Hepatocyte (in vitro differentiated cells): ENCODE measurements around the gene FMN1.

ENCODE experiments used
- EZH2 ChIP-seq: fragments of 200-600 bp; sonication (generic); IDR thresholded peaks from 2 replicates; pipeline ENCODE4 v1.6.1; 2016; ENCODE audit warnings: antibody characterized with exemption, mild to moderate bottlenecking, borderline replicate concordance
- TF ChIP-seq, protein P1 (sequence below): fragments of 200-600 bp; sonication (generic); IDR thresholded peaks from 2 replicates; pipeline ENCODE4 v1.5.1; 2016; ENCODE audit warnings: antibody characterized with exemption, mild to moderate bottlenecking; ENCODE audit not compliant: poor library complexity

DNA sequence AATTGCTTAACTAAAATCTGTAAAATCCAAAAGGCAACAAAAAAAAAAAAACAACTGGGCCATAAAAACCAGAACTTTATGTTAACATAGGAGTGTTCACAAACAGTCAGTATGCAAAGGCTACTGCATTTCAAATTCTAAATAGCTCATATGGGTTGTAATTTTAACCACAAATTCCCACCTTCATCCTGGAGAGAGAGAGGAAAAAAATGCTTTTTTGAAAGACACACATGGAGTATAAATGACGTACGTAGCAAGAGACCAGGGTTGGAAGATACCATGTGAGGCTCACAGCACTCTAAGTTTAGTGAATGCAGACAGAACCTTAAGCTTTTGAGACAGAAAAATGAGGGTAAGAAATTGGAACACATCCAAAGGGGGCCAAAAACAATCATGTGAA, 115.9 kb downstream of the FMN1 start:
- TF ChIP-seq, protein P1, sequence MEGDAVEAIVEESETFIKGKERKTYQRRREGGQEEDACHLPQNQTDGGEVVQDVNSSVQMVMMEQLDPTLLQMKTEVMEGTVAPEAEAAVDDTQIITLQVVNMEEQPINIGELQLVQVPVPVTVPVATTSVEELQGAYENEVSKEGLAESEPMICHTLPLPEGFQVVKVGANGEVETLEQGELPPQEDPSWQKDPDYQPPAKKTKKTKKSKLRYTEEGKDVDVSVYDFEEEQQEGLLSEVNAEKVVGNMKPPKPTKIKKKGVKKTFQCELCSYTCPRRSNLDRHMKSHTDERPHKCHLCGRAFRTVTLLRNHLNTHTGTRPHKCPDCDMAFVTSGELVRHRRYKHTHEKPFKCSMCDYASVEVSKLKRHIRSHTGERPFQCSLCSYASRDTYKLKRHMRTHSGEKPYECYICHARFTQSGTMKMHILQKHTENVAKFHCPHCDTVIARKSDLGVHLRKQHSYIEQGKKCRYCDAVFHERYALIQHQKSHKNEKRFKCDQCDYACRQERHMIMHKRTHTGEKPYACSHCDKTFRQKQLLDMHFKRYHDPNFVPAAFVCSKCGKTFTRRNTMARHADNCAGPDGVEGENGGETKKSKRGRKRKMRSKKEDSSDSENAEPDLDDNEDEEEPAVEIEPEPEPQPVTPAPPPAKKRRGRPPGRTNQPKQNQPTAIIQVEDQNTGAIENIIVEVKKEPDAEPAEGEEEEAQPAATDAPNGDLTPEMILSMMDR: no peak
- TF ChIP-seq EZH2: no peak
